Stomach (tissue), 4 donors: ENCODE data around the gene ETV6.

Experiments used
- CTCF ChIP-seq, 7 experiments: fragments of 450-650 bp in 4 of 7; fragments of 200-600 bp in 3 of 7; sonication (generic) in 3 of 7; IDR thresholded peaks; one replicate each; pipeline ENCODE4 v1.5.1; 2016 to 2019; ENCODE audit warnings: antibody characterized with exemption in 7 of 7, control low read depth in 2 of 7, mild to moderate bottlenecking in 1 of 7
- POLR2AphosphoS5 ChIP-seq, 3 donors: sonication (generic); formaldehyde crosslinking; IDR thresholded peaks; one replicate each; pipeline ENCODE4 v1.6.1; 2016; ENCODE audit warnings: antibody characterized with exemption in 3 of 3

- no peak for TF ChIP-seq CTCF (IDR thresholded peaks at IDR 0.05)
- no peak for TF ChIP-seq POLR2AphosphoS5 (IDR thresholded peaks at IDR 0.05)
Measured at GRCh38 chr12:11739980-11740577, 90.6 kb downstream of the ETV6 start.
